Measurements from ENCODE around the gene GOLGB1.

GOLGB1 gene

DNA sequence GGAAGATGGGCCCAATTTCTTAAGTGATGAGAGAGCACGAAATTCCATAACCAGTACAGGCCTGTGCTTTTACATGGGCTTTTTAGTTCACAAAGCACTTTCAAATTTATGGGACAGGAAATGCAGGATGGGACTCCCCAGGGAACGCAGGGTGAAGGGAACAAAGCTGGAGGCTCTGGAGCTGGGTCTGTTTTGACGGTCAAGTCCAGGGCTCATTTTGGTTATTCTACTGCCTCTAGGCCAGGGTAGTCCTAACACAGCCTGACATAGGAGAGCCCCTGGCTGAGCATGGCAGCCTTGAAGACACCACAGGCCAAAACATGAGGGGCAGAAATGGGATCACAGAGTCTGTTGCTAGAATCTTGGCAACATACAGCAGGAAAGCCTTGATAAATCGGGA lies 122.3 kb downstream of the GOLGB1 start:
- in situ Hi-C loops (cut with MboI; ENCODE audit: low pct_unique_long_range_greater_than_20kb, low sequenced_read_pairs, unreplicated experiment) = no loop called here
- no peak for DNase-seq (ENCODE audit: low spot score)

GRCh38 chr3:121626495-121626894 lies 123.0 kb downstream of the GOLGB1 start:
- no peak for DNase-seq (ENCODE audit: low spot score)
- in situ Hi-C loops (cut with MboI; ENCODE audit: low pct_unique_long_range_greater_than_20kb, low sequenced_read_pairs, unreplicated experiment) = no loop called here
- no peak for TF ChIP-seq CTCF (IDR thresholded peaks at IDR 0.05; ENCODE audit: extremely low read depth, insufficient read depth, missing control alignments)

More for the DNA sequence above, 122.3 kb downstream of the GOLGB1 start:
- TF ChIP-seq CTCF (IDR thresholded peaks at IDR 0.05; ENCODE audit: extremely low read depth, insufficient read depth, missing control alignments) = no peak

GRCh38 chr3:121624147-121624899 lies 125.2 kb downstream of the GOLGB1 start:
- TF ChIP-seq CTCF (IDR thresholded peaks at IDR 0.05; ENCODE audit: extremely low read depth, insufficient read depth, missing control alignments) = no peak
- DNase-seq (ENCODE audit: low spot score) = no peak
- in situ Hi-C loops (cut with MboI; ENCODE audit: low pct_unique_long_range_greater_than_20kb, low sequenced_read_pairs, unreplicated experiment) = no loop called here

- in situ Hi-C loops (cut with MboI; ENCODE audit: low pct_unique_long_range_greater_than_20kb, low sequenced_read_pairs, unreplicated experiment) = no loop called here
- no peak for DNase-seq (ENCODE audit: low spot score)
- TF ChIP-seq CTCF (IDR thresholded peaks at IDR 0.05; ENCODE audit: extremely low read depth, insufficient read depth, missing control alignments) = no peak
These were observed 128.1 kb downstream of the GOLGB1 start for GRCh38 chr3:121621491-121621890.

DNA sequence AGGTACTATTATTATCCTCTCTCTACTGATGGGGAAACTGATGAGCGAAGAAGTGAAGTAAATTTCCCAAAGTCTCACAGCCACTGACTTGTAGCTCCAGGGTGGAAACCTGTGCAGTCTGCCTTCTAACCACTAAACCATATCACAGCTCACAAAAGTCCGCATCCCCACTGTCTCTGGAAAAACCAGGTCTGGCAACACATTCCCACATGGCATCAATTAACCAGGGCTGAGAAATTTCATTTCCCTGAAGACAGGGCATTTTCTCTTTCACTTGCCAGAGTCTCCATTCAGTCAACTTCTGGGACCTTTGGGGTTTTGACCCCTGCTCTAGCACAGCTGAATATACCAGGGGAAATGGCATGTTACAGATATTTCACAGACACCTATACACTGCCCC lies 129.8 kb downstream of the GOLGB1 start:
- no peak for TF ChIP-seq CTCF (IDR thresholded peaks at IDR 0.05; ENCODE audit: extremely low read depth, insufficient read depth, missing control alignments)
- in situ Hi-C loops (cut with MboI; ENCODE audit: low pct_unique_long_range_greater_than_20kb, low sequenced_read_pairs, unreplicated experiment) = no loop called here
- DNase-seq (ENCODE audit: low spot score) = no peak

Measured in GM13977 (cell line).